SK-N-SH (cell line): ENCODE results near the gene CDH22. TPM values are rescaled to one million over a fixed set of nuclear protein-coding genes. Genes with fewer than 3 reads are reported as not detected.
A peak's percentile ranks its signal among the peaks of the same experiment; 100 is the strongest.

Experiments
- CTCF ChIA-PET: fragments of 300-600, 350-600 bp; formaldehyde crosslinking; extraction: SDS; loops from one replicate; lab custom pipeline; 2021; lab: Yijun Ruan, JAX
- POLR2A ChIA-PET: fragments of 350-600 bp; sonication (Branson Sonifier 250); formaldehyde crosslinking; extraction: SDS; loops from one replicate; lab custom pipeline; 2020; ENCODE audit warnings: antibody characterized with exemption, inconsistent platforms; lab: Yijun Ruan, JAX
- DNase-seq: peaks from one replicate; pipeline ENCODE4 v3.0.0; 2012
- H2AFZ ChIP-seq: fragments of 200-600 bp; sonication (generic); 2 replicates; pipeline ENCODE4 v1.8.1; 2016; ENCODE audit warnings: antibody characterized with exemption, mild to moderate bottlenecking, low read depth
- H3F3A ChIP-seq: fragments of 200-600 bp; sonication (generic); replicated peaks from 2 replicates; pipeline ENCODE3; 2016; ENCODE audit warnings: antibody characterized with exemption, mild to moderate bottlenecking; ENCODE audit not compliant: insufficient read depth
- H3K27ac ChIP-seq, 2 experiments: fragments of 200-500 bp in 1 of 2; fragments of 200-600 bp in 1 of 2; sonication (Bioruptor generic) in 1 of 2; sonication (generic), shearing (Covaris generic) in 1 of 2; 2 replicates each; pipeline versions ENCODE4 v1.5.1 to v1.6.1; 2014 to 2016; ENCODE audit warnings: low read depth in 2 of 2, inconsistent platforms in 1 of 2, low read length in 1 of 2, mild to moderate bottlenecking in 1 of 2, mixed read lengths in 1 of 2
- H3K27me3 ChIP-seq: fragments of 200-600 bp; sonication (generic), shearing (Covaris generic); 2 replicates; pipeline ENCODE4 v1.6.1; 2016; ENCODE audit warnings: mixed run types; ENCODE audit not compliant: insufficient read depth
- H3K36me3 ChIP-seq, 2 experiments: fragments of 200-500 bp in 1 of 2; fragments of 200-600 bp in 1 of 2; sonication (Bioruptor generic) in 1 of 2; sonication (generic) in 1 of 2; replicated peaks in 1 of 2; 2 replicates each; pipeline versions ENCODE3 to v1.5.1; 2014 to 2016; ENCODE audit warnings: low read length in 1 of 2, mild to moderate bottlenecking in 1 of 2; ENCODE audit not compliant: insufficient read depth in 2 of 2, control insufficient read depth in 1 of 2
- H3K4me1 ChIP-seq, 2 experiments: fragments of 200-500 bp in 1 of 2; fragments of 200-600 bp in 1 of 2; sonication (Bioruptor generic) in 1 of 2; sonication (generic), shearing (Covaris generic) in 1 of 2; 2 replicates each; pipeline versions ENCODE4 v1.5.1 to v1.6.1; 2014 to 2016; ENCODE audit warnings: low read depth in 1 of 2, low read length in 1 of 2, mixed run types in 1 of 2; ENCODE audit not compliant: insufficient read depth in 2 of 2, control insufficient read depth in 1 of 2
- H3K4me2 ChIP-seq: fragments of 200-600 bp; sonication (generic), shearing (Covaris generic); 2 replicates; pipeline ENCODE4 v1.6.1; 2017; ENCODE audit warnings: mixed run types
- H3K4me3 ChIP-seq, 2 experiments: fragments of 200-500 bp in 1 of 2; fragments of 200-600 bp in 1 of 2; sonication (Bioruptor generic) in 1 of 2; sonication (generic), shearing (Covaris generic) in 1 of 2; 2 replicates each; pipeline versions ENCODE4 v1.5.1 to v1.8.1; 2014 to 2016; ENCODE audit warnings: low read depth in 2 of 2, inconsistent platforms in 1 of 2, low read length in 1 of 2, mild to moderate bottlenecking in 1 of 2, mixed read lengths in 1 of 2, moderate library complexity in 1 of 2
- H3K79me2 ChIP-seq: fragments of 200-600 bp; sonication (generic); 2 replicates; pipeline ENCODE4 v1.8.1; 2017; ENCODE audit warnings: mild to moderate bottlenecking; ENCODE audit not compliant: insufficient read depth
- H3K9ac ChIP-seq: fragments of 200-600 bp; sonication (generic); 2 replicates; pipeline ENCODE4 v1.6.1; 2017; ENCODE audit warnings: mixed run types
- H3K9me2 ChIP-seq: fragments of 200-600 bp; sonication (generic); 2 replicates; pipeline ENCODE4 v1.6.1; 2017; ENCODE audit warnings: mixed run types
- H3K9me3 ChIP-seq: fragments of 200-600 bp; sonication (generic); 2 replicates; pipeline ENCODE4 v1.6.1; 2017; ENCODE audit warnings: mixed run types, mild to moderate bottlenecking, moderate library complexity
- H4K20me1 ChIP-seq: fragments of 200-600 bp; sonication (generic); 2 replicates; pipeline ENCODE4 v1.6.1; 2017; ENCODE audit warnings: mild to moderate bottlenecking, mixed run types; ENCODE audit not compliant: insufficient read depth
- CTCF ChIP-seq: fragments of 200-600 bp; sonication (generic); IDR thresholded peaks from 2 replicates; pipeline ENCODE4 v1.6.1; 2017; ENCODE audit warnings: antibody characterized with exemption, mild to moderate bottlenecking, moderate library complexity
- ELF1 ChIP-seq: IDR thresholded peaks from 2 replicates; pipeline ENCODE4 v1.4.0; 2012
- EP300 ChIP-seq, 2 experiments: IDR thresholded peaks; 2 replicates each; pipeline versions ENCODE4 v1.4.0 to v1.6.1; 2012; ENCODE audit warnings: borderline replicate concordance in 1 of 2, low read depth in 1 of 2, low read length in 1 of 2
- EZH2phosphoT487 ChIP-seq: fragments of 200-600 bp; sonication (generic); IDR thresholded peaks from 2 replicates; pipeline ENCODE4 v1.6.1; 2017; ENCODE audit warnings: low read depth, mixed run types, mild to moderate bottlenecking, antibody characterized with exemption, moderate library complexity, borderline replicate concordance
- FOSL2 ChIP-seq: IDR thresholded peaks from 2 replicates; pipeline ENCODE4 v1.4.0; 2012; ENCODE audit warnings: low read depth, mild to moderate bottlenecking, moderate library complexity, borderline replicate concordance
- FOXM1 ChIP-seq: IDR thresholded peaks from 2 replicates; pipeline ENCODE4 v1.4.0; 2012; ENCODE audit warnings: low read depth, mild to moderate bottlenecking
- GABPA ChIP-seq: IDR thresholded peaks from 2 replicates; pipeline ENCODE4 v1.4.0; 2012; ENCODE audit warnings: low read depth, mild to moderate bottlenecking
- IRF3 ChIP-seq: fragments of 150-350 bp; IDR thresholded peaks from 2 replicates; pipeline ENCODE4 v1.6.1; 2016; ENCODE audit warnings: mild to moderate bottlenecking, low read depth, low read length
- JUND ChIP-seq: IDR thresholded peaks from 2 replicates; pipeline ENCODE4 v1.4.0; 2012
- MXI1 ChIP-seq: IDR thresholded peaks from 2 replicates; pipeline ENCODE4 v1.6.1; 2012; ENCODE audit warnings: mild to moderate bottlenecking, low read depth, low read length, improper control_type of control experiment
- NRF1 ChIP-seq: IDR thresholded peaks from 2 replicates; pipeline ENCODE4 v1.6.1; 2012; ENCODE audit warnings: low read depth, mild to moderate bottlenecking, low read length
- RAD21 ChIP-seq: IDR thresholded peaks from 2 replicates; pipeline ENCODE4 v1.6.1; 2012; ENCODE audit warnings: mild to moderate bottlenecking, low read length
- SMC3 ChIP-seq: IDR thresholded peaks from 2 replicates; pipeline ENCODE4 v1.6.1; 2012; ENCODE audit warnings: low read depth, low read length, improper control_type of control experiment
- TCF12 ChIP-seq: IDR thresholded peaks from 2 replicates; pipeline ENCODE4 v1.4.0; 2012
- USF1 ChIP-seq: IDR thresholded peaks from 2 replicates; pipeline ENCODE4 v1.4.0; 2012; ENCODE audit warnings: low read depth, borderline replicate concordance
- WGBS: methylation state at CpG from one replicate; pipeline ENCODE4 v1.1.6; 2017; ENCODE audit warnings: low lambda C conversion rate; 5-methylcytosine and 5-hydroxymethylcytosine counted together
- polyA plus RNA-seq, 3 experiments: library from polyadenylated mRNA; depleted of rRNA; stranded (reverse); fragments of >200 nt; gene quantifications; 2 replicates each; pipeline ENCODE4 v1.2.3, GENCODE V29; 2012
- TF ChIP-seq, protein P1 (sequence below): IDR thresholded peaks from 2 replicates; pipeline ENCODE4; 2012

Gene CDH22
- polyA plus RNA-seq, 1 of the 3 experiments (the other 2 are of a cell fraction) = not detected

- Histone ChIP-seq H3K4me3 (no peak overlapping the region), H3K9me2 (no peaks in the 10 kb centered on the region), H3K36me3 (no peaks in the 10 kb centered on the region)
- no peak for TF ChIP-seq NRF1
- TF ChIP-seq IRF3 = no peak
- no peak for TF ChIP-seq EP300 (IDR thresholded peaks at IDR 0.05; ENCODE audit: borderline replicate concordance in 1 of 2, low read depth in 1 of 2, low read length in 1 of 2)
- TF ChIP-seq JUND = no peak
- no peak for TF ChIP-seq GABPA
- TF ChIP-seq RAD21 = no peak
- TF ChIP-seq FOXM1 = no peak
- no peak for TF ChIP-seq ELF1
- no peak for TF ChIP-seq FOSL2
- TF ChIP-seq MXI1 = no peak
- no peak for TF ChIP-seq TCF12
- TF ChIP-seq EZH2phosphoT487 = no peak
- no peak for TF ChIP-seq CTCF
- TF ChIP-seq, protein P1, sequence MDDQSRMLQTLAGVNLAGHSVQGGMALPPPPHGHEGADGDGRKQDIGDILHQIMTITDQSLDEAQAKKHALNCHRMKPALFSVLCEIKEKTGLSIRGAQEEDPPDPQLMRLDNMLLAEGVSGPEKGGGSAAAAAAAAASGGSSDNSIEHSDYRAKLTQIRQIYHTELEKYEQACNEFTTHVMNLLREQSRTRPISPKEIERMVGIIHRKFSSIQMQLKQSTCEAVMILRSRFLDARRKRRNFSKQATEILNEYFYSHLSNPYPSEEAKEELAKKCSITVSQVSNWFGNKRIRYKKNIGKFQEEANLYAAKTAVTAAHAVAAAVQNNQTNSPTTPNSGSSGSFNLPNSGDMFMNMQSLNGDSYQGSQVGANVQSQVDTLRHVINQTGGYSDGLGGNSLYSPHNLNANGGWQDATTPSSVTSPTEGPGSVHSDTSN = no peak
- TF ChIP-seq USF1 = no peak
- no peak for TF ChIP-seq SMC3
- TF ChIP-seq, all 33 proteins: peak for 0
- Histone ChIP-seq H3K9me3 (no peaks in the 10 kb centered on the region), H3K4me2 (no peak overlapping the region), H3K27ac (peak overlapping the region in 1 of 2 experiments; percentile 66; a peak in 2 of 4 replicates), H4K20me1 (no peaks in the 10 kb centered on the region), H3K79me2 (no peaks in the 10 kb centered on the region), H3K9ac (no peak overlapping the region), H3K27me3 (0 out of 2 replicates have a peak, but pooled peaks cover 7% of the 10 kb centered on the region), H2AFZ (no peak overlapping the region), H3F3A (peaks cover 3% of the 10 kb centered on the region), H3K4me1 (peaks cover 0 to 31% of the 10 kb centered on the region in 2 experiments; a peak in 1 of 4 replicates)
- CTCF ChIA-PET = interaction anchor here (1.2 to 2.6 kb wide), 2 partner anchors 45 to 87 kb away, joined by 3 to 7 read pairs; no protein-coding TSS in a partner anchor
- DNase-seq = no peak
- WGBS = 29% methylated on average over 2 of the region's 2 CpGs
- POLR2A ChIA-PET = no interaction called here
These were observed 88.4 kb downstream of the CDH22 start for GRCh38 chr20:46219920-46220319.
